ENCODE data around the gene GSN.

Gene GSN

GRCh38 chr9:121328876-121329681, 61.1 kb downstream of the GSN start:
- H3K4me3 ChIP-seq (ENCODE audit: low read length), result no peak overlapping the region
- DNase-seq (ENCODE audit: low read depth, low spot score), result no peak

- no peak for DNase-seq (ENCODE audit: low read depth, low spot score)
- no peak overlapping the region for H3K4me3 ChIP-seq (ENCODE audit: low read length)
These were observed 63.6 kb downstream of the GSN start for GRCh38 chr9:121331549-121331948.

GRCh38 chr9:121331992-121332685, 64.2 kb downstream of the GSN start:
- no peak overlapping the region for H3K4me3 ChIP-seq (ENCODE audit: low read length)
- no peak for DNase-seq (ENCODE audit: low read depth, low spot score)

DNA sequence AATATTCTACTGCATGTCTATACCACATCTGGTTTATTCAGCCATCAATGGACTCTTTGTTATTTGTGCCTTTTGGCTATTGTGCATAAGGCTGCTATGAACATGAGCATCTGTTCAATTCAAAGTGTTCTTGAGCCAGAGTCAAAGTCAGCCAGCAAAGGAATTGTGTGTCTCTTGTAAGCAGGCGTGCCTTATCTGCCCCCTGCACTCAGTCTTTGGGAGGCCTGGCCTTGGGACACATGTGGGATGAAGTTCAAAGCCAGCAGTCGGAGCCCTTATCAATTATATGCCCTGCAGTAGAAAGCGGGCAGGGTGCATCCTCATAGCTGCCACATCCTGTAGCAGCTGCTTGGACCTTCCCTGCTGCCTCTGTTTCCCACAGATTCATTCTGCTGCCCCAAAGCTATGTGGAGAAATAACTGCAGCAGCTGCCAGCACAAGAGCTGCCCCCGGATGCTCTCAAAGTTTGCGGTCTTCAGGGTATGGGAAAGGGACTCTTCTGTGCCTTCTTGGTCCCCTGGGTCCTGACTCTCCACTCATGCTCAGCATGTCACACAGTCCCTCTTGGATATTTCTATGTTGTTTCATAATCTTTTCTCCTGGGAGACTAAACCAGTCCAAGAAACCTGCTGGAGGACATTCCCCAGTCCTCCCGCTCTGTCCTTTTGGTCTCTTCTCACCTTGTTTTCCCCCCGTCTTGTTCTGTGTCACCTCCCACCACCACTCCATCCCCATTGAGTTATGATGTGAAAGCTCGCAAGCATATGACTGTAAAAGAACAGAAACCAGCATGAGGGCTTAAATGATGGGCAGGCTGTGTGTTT, 66.2 kb downstream of the GSN start:
- no peak for DNase-seq (ENCODE audit: low read depth, low spot score)
- H3K4me3 ChIP-seq (ENCODE audit: low read length), result no peak overlapping the region

GRCh38 chr9:121336665-121337064, 68.7 kb downstream of the GSN start:
- no peak overlapping the region for H3K4me3 ChIP-seq (ENCODE audit: low read length)
- DNase-seq (ENCODE audit: low read depth, low spot score), result no peak

DNA sequence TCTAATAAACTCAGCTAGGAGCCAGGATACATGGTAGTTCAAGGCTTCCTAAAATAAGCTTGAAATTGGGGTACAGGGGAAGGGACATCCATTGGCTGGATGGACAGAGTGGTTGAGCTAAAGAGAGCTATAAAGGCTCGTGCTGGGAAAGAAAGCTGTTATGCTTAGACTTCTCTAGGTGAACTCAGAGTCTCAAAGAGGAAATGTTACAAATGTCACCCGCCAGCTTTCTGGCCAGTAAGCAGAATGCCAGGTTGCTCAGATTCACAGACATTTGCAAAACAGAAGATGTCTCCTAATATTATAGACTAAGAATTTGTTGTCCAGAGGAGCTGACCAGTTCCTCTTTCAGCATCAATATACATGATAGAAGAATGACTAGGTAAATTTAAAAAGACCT, 71.5 kb downstream of the GSN start:
- no peak for DNase-seq (ENCODE audit: low read depth, low spot score)
- H3K4me3 ChIP-seq (ENCODE audit: low read length), result no peak overlapping the region

GRCh38 chr9:121340676-121341392, 72.9 kb downstream of the GSN start:
- DNase-seq (ENCODE audit: low read depth, low spot score), result no peak
- H3K4me3 ChIP-seq (ENCODE audit: low read length), result no peak overlapping the region

- no peak overlapping the region for H3K4me3 ChIP-seq (ENCODE audit: low read length)
- no peak for DNase-seq (ENCODE audit: low read depth, low spot score)
These were observed 76.2 kb downstream of the GSN start for GRCh38 chr9:121344184-121344583.

- no peak overlapping the region for H3K4me3 ChIP-seq (ENCODE audit: low read length)
- no peak for DNase-seq (ENCODE audit: low read depth, low spot score)
These were observed 77.1 kb downstream of the GSN start for GRCh38 chr9:121345070-121345469.

GRCh38 chr9:121348221-121348620, 80.3 kb downstream of the GSN start:
- H3K4me3 ChIP-seq (ENCODE audit: low read length), result no peak overlapping the region
- no peak for DNase-seq (ENCODE audit: low read depth, low spot score)

GRCh38 chr9:121349009-121349408, 81.0 kb downstream of the GSN start:
- no peak for DNase-seq (ENCODE audit: low read depth, low spot score)
- H3K4me3 ChIP-seq (ENCODE audit: low read length), result no peak overlapping the region

- no peak overlapping the region for H3K4me3 ChIP-seq (ENCODE audit: low read length)
- no peak for DNase-seq (ENCODE audit: low read depth, low spot score)
These were observed 82.1 kb downstream of the GSN start for GRCh38 chr9:121350036-121350435.

- DNase-seq (ENCODE audit: low read depth, low spot score), result no peak
- no peak overlapping the region for H3K4me3 ChIP-seq (ENCODE audit: low read length)
These were observed 83.1 kb downstream of the GSN start for GRCh38 chr9:121350993-121351561.

DNA sequence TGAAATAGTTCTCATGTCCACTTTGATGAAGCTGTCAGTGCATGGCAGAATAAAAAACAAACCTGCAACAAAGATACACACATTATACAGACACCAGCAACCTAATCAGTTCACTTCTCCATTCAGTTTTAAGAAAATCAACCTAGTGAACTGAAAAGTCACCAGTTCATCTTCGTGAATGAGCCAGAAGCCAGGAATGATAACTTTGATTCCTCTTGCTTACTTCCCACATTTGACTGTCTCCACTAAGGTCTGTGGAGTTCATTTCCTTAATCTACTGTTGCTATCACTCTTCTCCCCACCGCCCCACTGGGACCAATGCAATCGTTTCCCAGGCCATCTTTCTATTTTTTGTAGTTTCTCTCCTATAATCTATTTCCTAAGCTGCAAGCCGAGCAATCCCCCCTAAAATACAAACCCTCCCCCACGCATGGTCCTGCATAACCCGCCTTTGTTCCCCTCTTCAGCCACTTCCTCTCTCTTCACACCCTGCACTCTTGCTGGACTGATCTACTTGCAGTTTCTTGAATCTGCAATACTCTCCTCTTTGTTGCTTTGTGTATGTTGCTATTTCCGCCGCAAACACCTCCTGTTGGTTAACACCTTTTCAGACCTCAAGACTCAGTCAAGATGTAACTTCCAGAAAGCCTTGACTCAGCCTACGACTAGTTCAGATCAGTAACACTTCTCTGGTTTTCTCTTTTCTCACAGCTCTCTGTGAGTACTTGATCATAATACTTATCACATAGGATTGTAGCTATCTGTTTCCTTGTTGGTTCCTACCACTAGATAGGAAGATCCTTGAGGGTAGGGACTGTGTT, 85.5 kb downstream of the GSN start:
- DNase-seq (ENCODE audit: low read depth, low spot score), result no peak
- no peak overlapping the region for H3K4me3 ChIP-seq (ENCODE audit: low read length)

GRCh38 chr9:121354141-121354540, 86.2 kb downstream of the GSN start:
- DNase-seq (ENCODE audit: low read depth, low spot score), result no peak
- H3K4me3 ChIP-seq (ENCODE audit: low read length), result no peak overlapping the region

DNA sequence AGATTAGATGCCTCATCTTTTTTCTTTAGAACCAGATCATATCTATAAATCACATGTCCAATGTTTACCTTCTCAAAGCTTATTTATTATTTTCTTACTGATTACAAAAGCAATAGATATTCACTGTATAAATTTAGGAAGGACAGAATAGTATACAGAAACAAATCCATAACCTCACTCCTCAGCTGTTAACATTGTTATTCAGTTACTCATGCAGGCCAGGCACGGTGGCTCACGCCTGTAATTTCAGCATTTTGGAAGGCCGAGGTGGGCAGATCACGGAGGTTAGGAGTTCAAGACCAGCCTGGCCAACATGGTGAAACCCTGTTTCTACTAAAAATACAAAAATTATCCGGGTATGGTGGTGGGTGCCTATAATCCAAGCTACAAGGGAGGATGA, 86.8 kb downstream of the GSN start:
- no peak for DNase-seq (ENCODE audit: low read depth, low spot score)
- H3K4me3 ChIP-seq (ENCODE audit: low read length), result no peak overlapping the region

DNA sequence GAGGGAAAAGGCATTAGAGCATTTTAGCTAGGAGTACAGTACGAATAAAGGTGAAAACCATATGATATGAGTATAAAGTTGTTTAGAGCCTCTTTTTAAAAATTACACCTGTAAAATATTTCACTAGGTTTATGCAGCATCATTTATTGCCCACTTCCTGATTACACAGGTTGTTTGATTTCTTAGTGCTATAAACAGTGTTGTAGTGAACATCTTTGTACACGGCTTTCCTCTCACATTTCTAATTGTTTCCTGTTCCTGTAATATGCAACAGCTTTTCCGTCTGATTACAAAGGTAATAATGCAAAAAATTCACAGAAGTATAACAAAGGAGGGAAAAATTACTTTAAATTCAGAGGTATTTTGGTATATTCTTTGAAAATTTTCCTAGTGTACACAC, 89.0 kb downstream of the GSN start:
- no peak for DNase-seq (ENCODE audit: low read depth, low spot score)
- H3K4me3 ChIP-seq (ENCODE audit: low read length), result no peak overlapping the region

GRCh38 chr9:121358751-121359150, 90.8 kb downstream of the GSN start:
- H3K4me3 ChIP-seq (ENCODE audit: low read length), result no peak overlapping the region
- no peak for DNase-seq (ENCODE audit: low read depth, low spot score)
